Neural crest cell (in vitro differentiated cells): ENCODE results near the gene PDHX. TPM values are rescaled to one million over a fixed set of nuclear protein-coding genes. Genes with fewer than 3 reads are reported as not detected.

ENCODE experiments used
- DNase-seq: peaks from one replicate; pipeline ENCODE4 v3.0.0; 2021; ENCODE audit warnings: low read depth, mixed read lengths, low spot score
- H3K27ac Mint-ChIP-seq: one replicate; pipeline ENCODE4 v1.8.0; 2021; ENCODE audit warnings: mild to moderate bottlenecking, mixed read lengths; ENCODE audit not compliant: unreplicated experiment
- H3K27me3 Mint-ChIP-seq: 2 replicates; pipeline ENCODE4 v1.8.0; 2021; ENCODE audit warnings: low read depth, mild to moderate bottlenecking, mixed read lengths
- H3K36me3 Mint-ChIP-seq: 2 replicates; pipeline ENCODE4 v1.8.0; 2021; ENCODE audit warnings: low read depth, mild to moderate bottlenecking, mixed read lengths
- H3K4me1 Mint-ChIP-seq: 2 replicates; pipeline ENCODE4 v1.8.0; 2021; ENCODE audit warnings: mixed read lengths
- H3K4me3 Mint-ChIP-seq: one replicate; pipeline ENCODE4 v1.8.0; 2021; ENCODE audit warnings: mild to moderate bottlenecking, mixed read lengths
- H3K9me3 Mint-ChIP-seq: 2 replicates; pipeline ENCODE4 v1.8.0; 2021; ENCODE audit warnings: mixed read lengths
- total RNA-seq: library from RNA; stranded (reverse); gene quantifications from 2 replicates; pipeline ENCODE4 v1.2.1, GENCODE V29; 2021
- TF ChIP-seq, protein P1 (sequence below): fragments of 200-600 bp; sonication (generic); conservative IDR thresholded peaks from 2 replicates; pipeline ENCODE4 v1.5.0; 2021; ENCODE audit warnings: antibody characterized with exemption, mild to moderate bottlenecking

The PDHX gene
- total RNA-seq, 1 donor from 2014 or later = 38.6 TPM

GRCh38 chr11:34972892-34973291, 56.5 kb downstream of the PDHX start:
- no peak for DNase-seq
- Mint-ChIP-seq H3K9me3 (peaks cover 2% of the 10 kb centered on the region), H3K36me3 (peaks cover 37% of the 10 kb centered on the region), H3K4me1 (peaks cover 5% of the 10 kb centered on the region), H3K27me3 (no peaks in the 10 kb centered on the region), H3K27ac (no peak overlapping the region), H3K4me3 (no peak overlapping the region)
- TF ChIP-seq, protein P1, sequence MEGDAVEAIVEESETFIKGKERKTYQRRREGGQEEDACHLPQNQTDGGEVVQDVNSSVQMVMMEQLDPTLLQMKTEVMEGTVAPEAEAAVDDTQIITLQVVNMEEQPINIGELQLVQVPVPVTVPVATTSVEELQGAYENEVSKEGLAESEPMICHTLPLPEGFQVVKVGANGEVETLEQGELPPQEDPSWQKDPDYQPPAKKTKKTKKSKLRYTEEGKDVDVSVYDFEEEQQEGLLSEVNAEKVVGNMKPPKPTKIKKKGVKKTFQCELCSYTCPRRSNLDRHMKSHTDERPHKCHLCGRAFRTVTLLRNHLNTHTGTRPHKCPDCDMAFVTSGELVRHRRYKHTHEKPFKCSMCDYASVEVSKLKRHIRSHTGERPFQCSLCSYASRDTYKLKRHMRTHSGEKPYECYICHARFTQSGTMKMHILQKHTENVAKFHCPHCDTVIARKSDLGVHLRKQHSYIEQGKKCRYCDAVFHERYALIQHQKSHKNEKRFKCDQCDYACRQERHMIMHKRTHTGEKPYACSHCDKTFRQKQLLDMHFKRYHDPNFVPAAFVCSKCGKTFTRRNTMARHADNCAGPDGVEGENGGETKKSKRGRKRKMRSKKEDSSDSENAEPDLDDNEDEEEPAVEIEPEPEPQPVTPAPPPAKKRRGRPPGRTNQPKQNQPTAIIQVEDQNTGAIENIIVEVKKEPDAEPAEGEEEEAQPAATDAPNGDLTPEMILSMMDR = no peak

- TF ChIP-seq, protein P1 = no peak
- no peak for DNase-seq
- H3K4me1 Mint-ChIP-seq = peaks cover 14% of the 10 kb centered on the region
- no peak overlapping the region for H3K4me3 Mint-ChIP-seq
- peaks cover 36% of the 10 kb centered on the region for H3K36me3 Mint-ChIP-seq
- H3K27me3 Mint-ChIP-seq = no peaks in the 10 kb centered on the region
- H3K9me3 Mint-ChIP-seq = peaks cover 6% of the 10 kb centered on the region
- H3K27ac Mint-ChIP-seq = no peak overlapping the region
These were observed 59.1 kb downstream of the PDHX start for GRCh38 chr11:34975482-34975881.

DNA sequence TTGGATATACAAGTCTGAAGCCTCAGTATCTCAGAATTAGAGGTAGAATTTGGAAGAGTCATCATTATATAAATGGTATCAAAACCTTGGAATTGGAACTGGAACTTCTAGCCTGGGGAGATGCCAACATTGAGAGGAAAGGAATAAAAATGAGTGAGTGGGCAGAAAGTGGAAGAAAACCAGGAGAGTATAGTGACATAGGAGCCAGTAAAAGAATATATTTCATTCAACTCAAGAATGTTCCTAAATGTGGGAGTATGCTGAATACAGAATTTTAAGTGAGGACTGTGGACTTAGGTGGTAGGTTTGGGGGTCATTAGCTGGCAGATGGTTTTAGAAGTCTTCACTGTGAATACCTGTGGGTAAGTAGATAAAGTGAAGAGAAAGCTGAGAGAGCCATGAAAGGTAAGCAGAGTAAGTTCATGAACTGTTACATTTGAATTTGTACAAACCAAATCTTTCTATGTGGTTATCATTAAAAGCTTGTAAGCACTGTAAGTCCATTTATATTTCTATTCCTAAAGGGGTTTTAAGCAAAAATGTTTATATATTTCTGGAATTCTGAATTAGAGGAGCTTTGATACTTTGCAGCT, 60.2 kb downstream of the PDHX start:
- Mint-ChIP-seq H3K4me1 (peaks cover 14% of the 10 kb centered on the region), H3K27me3 (no peaks in the 10 kb centered on the region), H3K4me3 (no peak overlapping the region), H3K36me3 (peaks cover 37% of the 10 kb centered on the region), H3K9me3 (peaks cover 7% of the 10 kb centered on the region), H3K27ac (no peak overlapping the region)
- DNase-seq = no peak
- TF ChIP-seq, protein P1 = no peak

GRCh38 chr11:34977089-34977912, 60.9 kb downstream of the PDHX start:
- Mint-ChIP-seq H3K9me3 (peaks cover 7% of the 10 kb centered on the region), H3K36me3 (peaks cover 43% of the 10 kb centered on the region), H3K4me1 (peaks cover 14% of the 10 kb centered on the region), H3K4me3 (no peak overlapping the region), H3K27me3 (no peaks in the 10 kb centered on the region), H3K27ac (no peak overlapping the region)
- TF ChIP-seq, protein P1 = no peak
- no peak for DNase-seq

- TF ChIP-seq, protein P1 = no peak
- Mint-ChIP-seq H3K36me3 (peaks cover 48% of the 10 kb centered on the region), H3K4me3 (no peak overlapping the region), H3K27ac (peak overlapping the region; percentile 37), H3K9me3 (peaks cover 5% of the 10 kb centered on the region), H3K27me3 (no peaks in the 10 kb centered on the region), H3K4me1 (peaks cover 14% of the 10 kb centered on the region)
- no peak for DNase-seq
These were observed 62.1 kb downstream of the PDHX start for GRCh38 chr11:34978236-34979191.
